ACHN (cell line): ENCODE results near the gene FECH.

ENCODE experiments used
- DNase-seq: peaks from one replicate; pipeline ENCODE4 v3.0.0-alpha.2; 2015
- in situ Hi-C: cut with HindIII; loops from 2 replicates; pipeline ENCODE4 v1.10.0; 2017; ENCODE audit warnings: low sequenced_read_pairs, low pct_ligation_motif_present, low pct_unique_long_range_greater_than_20kb

The FECH gene

DNA sequence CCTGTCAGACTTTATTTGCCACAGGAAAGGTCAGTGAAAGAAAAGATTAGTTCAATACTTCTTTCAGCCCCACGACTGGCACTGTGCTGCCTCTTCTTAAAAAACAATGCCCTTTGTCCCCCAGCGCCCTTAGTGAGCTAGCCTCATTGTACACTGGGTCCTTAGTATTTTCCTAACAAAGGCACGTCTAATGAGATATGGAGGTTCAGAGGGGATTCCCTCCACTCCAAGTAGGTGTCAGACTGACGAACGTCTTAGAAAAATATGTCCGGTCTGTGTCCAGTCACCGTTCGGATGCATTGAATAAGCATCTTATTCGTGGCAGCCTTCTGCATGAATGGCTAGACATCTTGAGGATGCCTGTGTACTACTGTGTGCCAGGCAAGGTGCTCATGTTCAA, 1.1 kb downstream of the FECH start:
- DNase-seq = no peak
- in situ Hi-C loops = no loop called here

DNA sequence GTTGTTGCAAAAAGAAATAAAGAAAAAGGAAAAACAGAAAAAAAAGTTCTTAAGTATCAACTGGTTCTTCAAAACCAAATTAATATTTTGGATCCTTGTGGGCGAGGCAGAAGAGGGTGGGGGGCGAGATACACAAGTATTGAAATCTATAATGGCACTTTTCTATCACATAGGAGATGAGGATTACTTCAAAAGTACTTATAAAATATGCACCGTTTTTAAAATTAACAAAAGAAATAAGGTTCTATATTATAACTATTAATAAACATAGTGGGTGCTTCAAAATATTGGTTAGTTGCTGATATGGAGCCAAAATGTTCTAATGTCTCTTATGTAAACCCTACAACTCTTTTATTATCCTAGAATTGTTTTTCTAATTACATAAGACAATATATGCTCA, 2.1 kb downstream of the FECH start:
- in situ Hi-C loops = no loop called here
- DNase-seq = no peak

GRCh38 chr18:57583297-57583835, 3.1 kb downstream of the FECH start:
- no peak for DNase-seq
- in situ Hi-C loops = no loop called here

DNA sequence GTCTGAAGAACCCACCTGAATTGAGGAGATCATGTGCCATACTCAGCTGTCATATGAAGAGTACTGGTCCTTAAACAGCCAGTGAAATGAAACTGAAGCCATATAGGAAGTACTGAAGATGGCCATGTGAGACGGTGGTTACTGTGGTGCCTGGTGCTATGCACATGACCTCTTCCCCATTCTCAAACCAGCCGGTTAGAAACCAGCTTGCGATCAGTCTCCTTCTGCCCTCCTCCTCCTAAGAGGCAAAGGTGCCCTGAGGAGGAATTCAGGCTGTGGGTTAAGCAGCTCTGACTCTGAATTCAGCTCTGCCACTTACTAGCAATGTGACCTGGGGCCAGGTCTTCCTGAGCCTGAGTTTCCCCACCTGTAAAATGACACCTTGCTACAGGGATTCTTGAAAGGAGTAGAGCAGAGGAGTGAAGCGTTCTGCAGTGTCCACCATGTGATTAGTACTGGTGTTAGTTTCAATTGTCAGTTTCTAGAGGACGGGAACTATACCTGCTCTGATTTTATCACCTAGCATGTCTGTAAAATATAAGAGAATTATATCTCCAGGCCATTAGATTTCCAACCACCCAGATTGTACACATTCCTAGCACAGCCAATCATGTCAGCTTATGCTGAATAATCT, 5.1 kb downstream of the FECH start:
- DNase-seq = no peak
- in situ Hi-C loops = no loop called here

DNA sequence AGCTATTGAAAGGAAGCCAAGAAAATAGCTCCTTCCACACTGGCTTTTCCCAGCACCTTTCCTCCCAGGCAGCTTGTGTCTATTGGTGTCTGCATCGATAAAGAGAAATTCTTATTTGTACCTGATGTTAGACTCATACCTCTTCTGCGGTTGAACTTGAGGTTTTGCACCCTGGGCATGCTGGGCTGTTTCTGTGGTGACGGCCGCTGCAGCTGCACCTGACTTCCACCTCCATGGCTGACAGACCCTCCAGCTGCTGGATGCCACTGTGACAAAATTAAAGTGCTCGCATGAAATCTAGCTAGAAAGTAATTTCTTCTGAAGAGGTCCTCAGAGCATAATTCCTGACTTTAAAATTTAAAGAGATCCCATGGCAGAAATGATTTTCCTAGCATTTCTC, 6.6 kb downstream of the FECH start:
- in situ Hi-C loops = no loop called here

GRCh38 chr18:57576316-57576715, 10.2 kb downstream of the FECH start:
- no peak for DNase-seq
- in situ Hi-C loops = no loop called here

More for the DNA sequence above, 6.6 kb downstream of the FECH start:
- DNase-seq = no peak

DNA sequence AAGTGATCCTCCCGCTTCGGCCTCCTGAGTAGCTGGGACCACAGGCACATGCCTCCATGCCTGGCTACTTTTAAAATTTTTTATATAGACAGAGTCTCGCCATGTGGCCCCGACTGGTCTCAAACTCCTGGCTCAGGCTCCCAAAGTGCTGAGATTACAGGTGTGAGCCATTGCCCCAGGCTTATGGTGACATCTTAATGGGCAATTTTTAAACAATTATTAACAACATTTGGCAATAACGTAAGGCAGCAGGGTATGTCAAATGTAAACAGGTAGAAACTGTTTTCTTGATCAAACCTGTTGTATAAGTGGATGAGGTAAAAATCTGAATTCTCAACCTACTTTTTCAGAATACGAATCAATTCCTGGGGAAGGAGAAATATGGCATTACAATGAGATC, 11.0 kb downstream of the FECH start:
- in situ Hi-C loops = no loop called here
- no peak for DNase-seq

DNA sequence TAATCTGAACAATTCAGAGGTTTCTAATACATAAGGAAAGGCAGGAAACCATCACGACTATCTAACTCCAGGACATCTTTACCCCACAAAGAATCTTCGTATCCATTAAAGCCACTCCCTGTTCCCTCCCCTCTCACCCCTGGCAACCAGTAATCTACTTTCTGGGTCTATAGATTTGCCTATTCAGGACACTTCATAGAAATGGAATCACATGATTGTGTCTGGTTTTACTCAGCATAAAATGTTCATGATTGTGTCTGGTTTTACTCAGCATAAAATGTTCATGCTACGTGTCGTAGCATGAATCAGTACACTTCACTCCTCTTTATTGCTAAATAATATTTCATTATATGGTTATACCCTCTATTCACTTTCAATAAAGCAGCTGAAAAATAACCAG, 11.6 kb downstream of the FECH start:
- no peak for DNase-seq
- in situ Hi-C loops = no loop called here

DNA sequence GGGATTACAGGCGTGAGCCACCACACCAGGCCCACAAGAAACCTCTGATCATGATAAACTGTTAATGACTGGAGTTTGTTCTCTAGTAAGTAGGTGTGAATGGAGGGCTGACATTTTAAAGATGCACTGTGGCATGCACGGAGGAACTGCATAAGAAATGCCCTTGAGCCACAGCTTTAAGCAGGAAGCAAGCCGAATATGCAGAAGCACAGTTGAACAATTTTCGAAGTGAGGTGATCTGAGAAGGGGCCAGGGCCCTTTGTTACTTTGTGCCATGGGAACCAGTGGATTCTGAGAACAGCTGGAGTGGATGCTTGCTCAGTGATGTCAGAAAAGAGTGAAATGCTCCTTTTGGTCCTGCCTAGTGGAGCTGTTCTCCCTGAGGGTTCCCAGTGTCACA, 16.3 kb downstream of the FECH start:
- in situ Hi-C loops = no loop called here
- DNase-seq = no peak

- no peak for DNase-seq
- in situ Hi-C loops = no loop called here
These were observed 17.4 kb downstream of the FECH start for GRCh38 chr18:57569133-57569532.

DNA sequence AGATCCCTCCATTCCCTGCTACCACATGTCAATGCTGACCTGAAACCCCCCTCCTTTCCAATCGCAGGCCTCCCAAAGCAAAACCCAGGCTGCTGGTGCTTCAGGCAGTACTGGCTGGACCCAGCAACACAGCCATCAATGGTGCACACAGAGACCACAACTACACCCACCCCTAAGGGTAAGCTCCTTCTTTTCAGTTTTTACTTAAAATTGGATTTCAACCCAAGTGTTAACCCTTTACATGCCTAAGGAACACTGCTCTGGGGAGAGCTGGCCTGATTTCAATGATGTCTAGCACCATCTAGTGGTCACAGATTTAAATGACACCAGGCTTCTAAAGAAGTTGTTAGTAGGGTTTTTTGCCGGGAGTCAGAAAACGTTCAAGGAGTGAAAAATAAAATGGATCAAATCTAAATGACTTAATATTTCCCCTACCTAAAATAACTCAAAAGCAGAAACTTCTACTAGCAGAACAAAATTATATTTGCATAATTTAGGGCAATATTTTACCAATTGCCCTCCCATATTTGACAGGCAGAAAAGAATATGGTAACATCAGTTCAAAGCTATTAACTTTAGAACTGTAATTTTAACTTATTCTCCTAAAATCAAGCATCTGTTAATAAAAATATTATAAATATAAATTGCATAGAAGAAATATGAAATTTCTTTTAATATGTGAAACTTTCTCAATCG, 24.6 kb downstream of the FECH start:
- in situ Hi-C loops = no loop called here
- DNase-seq = peak; percentile 43

- in situ Hi-C loops = no loop called here
- DNase-seq = no peak
These were observed 25.2 kb downstream of the FECH start for GRCh38 chr18:57561261-57561660.

- in situ Hi-C loops = no loop called here
These were observed 27.2 kb downstream of the FECH start for GRCh38 chr18:57559314-57559713.

DNA sequence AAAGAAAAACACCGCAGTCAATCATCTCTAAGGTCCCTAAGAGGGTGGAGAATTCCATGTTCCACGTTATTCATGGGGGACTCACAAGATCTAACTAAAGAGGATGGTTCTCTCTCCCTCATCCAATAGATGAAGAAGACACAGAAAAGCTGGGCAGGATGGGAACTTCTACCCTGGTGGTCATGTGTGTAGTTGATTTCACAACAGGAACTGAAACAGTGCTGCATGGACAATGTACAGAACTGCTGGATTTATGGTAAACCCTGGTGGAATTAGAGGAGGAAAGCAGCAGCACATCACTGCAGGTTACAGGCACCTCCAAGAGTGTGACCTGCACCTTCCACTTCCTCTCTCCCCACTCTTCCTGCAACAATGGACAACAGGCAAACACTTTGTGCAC, 31.4 kb downstream of the FECH start:
- DNase-seq = no peak
- in situ Hi-C loops = no loop called here

More at GRCh38 chr18:57559314-57559713, 27.2 kb downstream of the FECH start:
- no peak for DNase-seq

GRCh38 chr18:57550510-57550909, 36.0 kb downstream of the FECH start:
- no peak for DNase-seq
- in situ Hi-C loops = no loop called here

- no peak for DNase-seq
- in situ Hi-C loops = no loop called here
These were observed 39.2 kb downstream of the FECH start for GRCh38 chr18:57547260-57547659.

DNA sequence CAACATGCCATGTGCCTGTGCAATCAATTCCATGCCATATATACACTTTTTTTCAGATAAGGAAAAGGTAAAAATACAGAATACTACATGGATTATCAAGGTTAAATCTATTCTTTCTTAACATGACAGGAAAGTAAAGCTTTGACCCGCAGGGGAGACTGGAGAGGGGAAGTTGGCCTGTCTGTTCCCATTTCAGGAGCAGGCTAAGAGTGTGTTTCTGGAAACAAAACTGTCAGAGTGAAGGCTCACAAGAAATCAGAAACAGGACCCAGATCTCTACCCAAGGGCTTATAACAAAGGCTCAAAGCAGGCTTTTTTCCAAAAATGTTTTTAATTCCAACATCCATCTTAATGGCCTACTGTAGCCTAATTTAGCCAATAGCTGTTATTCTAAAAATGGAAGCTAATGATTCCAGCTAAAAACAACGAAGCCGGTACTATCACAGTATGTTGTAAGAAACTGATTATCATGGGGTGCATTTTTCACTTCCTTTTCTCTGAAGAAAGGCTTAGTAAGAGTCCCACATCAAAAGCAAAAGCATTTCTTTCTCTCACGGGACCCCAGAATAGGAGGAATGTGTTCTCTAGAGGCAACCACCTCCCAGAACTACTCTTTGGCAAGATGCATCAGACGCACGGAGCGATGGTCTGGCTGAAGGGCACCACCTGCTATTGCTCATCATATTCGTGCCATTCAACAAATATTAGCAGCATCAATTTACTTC, 41.4 kb downstream of the FECH start:
- in situ Hi-C loops = no loop called here
- no peak for DNase-seq

DNA sequence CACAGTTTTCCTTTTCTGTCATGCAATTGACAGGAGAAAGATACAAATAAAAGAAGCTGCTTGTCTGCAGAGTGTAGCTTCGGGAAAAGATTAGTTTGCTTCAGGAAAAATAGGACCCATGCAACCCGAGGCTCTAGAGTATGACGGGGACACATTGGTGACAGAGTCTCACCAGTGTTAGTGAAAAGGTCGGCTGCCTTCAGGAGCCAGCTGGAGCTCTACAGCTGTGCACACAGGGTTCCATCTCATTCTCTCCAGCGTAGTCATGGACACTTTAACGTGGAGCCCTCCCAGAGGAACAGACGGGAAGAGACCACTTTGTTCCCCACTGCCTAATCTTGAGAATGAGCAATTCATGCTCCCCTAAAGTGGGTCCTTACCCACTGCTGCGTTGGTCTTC, 42.9 kb downstream of the FECH start:
- in situ Hi-C loops = no loop called here
- DNase-seq = no peak

GRCh38 chr18:57542812-57543427, 43.6 kb downstream of the FECH start:
- no peak for DNase-seq
- in situ Hi-C loops = no loop called here
